HEK293 (cell line): ENCODE measurements around the gene MUS81.

ENCODE experiments used
- ATF2 ChIP-seq: fragments of 450-650 bp; formaldehyde crosslinking; IDR thresholded peaks from 2 replicates; pipeline ENCODE4 v1.5.1; 2016; ENCODE audit warnings: missing biosample characterization, missing genetic modification characterization, low read depth
- CTCF ChIP-seq: fragments of 450-650 bp; formaldehyde crosslinking; IDR thresholded peaks from 2 replicates; pipeline ENCODE4 v1.5.1; 2016; ENCODE audit warnings: missing biosample characterization, missing genetic modification characterization
- OVOL3 ChIP-seq: fragments of 450-650 bp; formaldehyde crosslinking; IDR thresholded peaks from 2 replicates; pipeline ENCODE4 v1.5.1; 2016; ENCODE audit warnings: missing biosample characterization, missing genetic modification characterization
- REST ChIP-seq: fragments of 450-650 bp; formaldehyde crosslinking; IDR thresholded peaks from 2 replicates; pipeline ENCODE4 v1.5.1; 2016; ENCODE audit warnings: missing biosample characterization, missing genetic modification characterization
- SP7 ChIP-seq: fragments of 450-650 bp; formaldehyde crosslinking; IDR thresholded peaks from 2 replicates; pipeline ENCODE4 v1.5.1; 2016; ENCODE audit warnings: missing biosample characterization, missing genetic modification characterization
- TCF7L2 ChIP-seq: IDR thresholded peaks from 2 replicates; pipeline ENCODE4 v1.6.1; 2011; ENCODE audit warnings: low read depth, mild to moderate bottlenecking, inconsistent platforms, low read length, moderate library complexity, borderline replicate concordance
- TSHZ1 ChIP-seq: fragments of 450-650 bp; formaldehyde crosslinking; IDR thresholded peaks from 2 replicates; pipeline ENCODE4 v1.5.1; 2016; ENCODE audit warnings: missing biosample characterization, missing genetic modification characterization, borderline replicate concordance
- ZBTB26 ChIP-seq: fragments of 450-650 bp; formaldehyde crosslinking; optimal IDR thresholded peaks from 2 replicates; pipeline ENCODE3; 2016; ENCODE audit warnings: missing biosample characterization, mild to moderate bottlenecking, missing genetic modification characterization
- ZNF140 ChIP-seq: fragments of 450-650 bp; formaldehyde crosslinking; IDR thresholded peaks from 2 replicates; pipeline ENCODE4 v1.5.1; 2016; ENCODE audit warnings: missing biosample characterization, missing genetic modification characterization
- ZNF23 ChIP-seq: fragments of 450-650 bp; formaldehyde crosslinking; IDR thresholded peaks from 2 replicates; pipeline ENCODE4 v1.5.1; 2016; ENCODE audit warnings: missing biosample characterization, missing genetic modification characterization, borderline replicate concordance
- ZNF561 ChIP-seq: fragments of 450-650 bp; IDR thresholded peaks from 2 replicates; pipeline ENCODE4 v1.5.1; 2018; ENCODE audit warnings: missing biosample characterization, missing genetic modification characterization, borderline replicate concordance
- ZNF76 ChIP-seq: fragments of 450-650 bp; formaldehyde crosslinking; IDR thresholded peaks from 2 replicates; pipeline ENCODE4; 2016; ENCODE audit warnings: low read depth, missing biosample characterization, missing genetic modification characterization, borderline replicate concordance
- ZNF768 ChIP-seq: fragments of 450-650 bp; formaldehyde crosslinking; IDR thresholded peaks from 2 replicates; pipeline ENCODE4 v1.5.1; 2018; ENCODE audit warnings: missing biosample characterization, mild to moderate bottlenecking, missing genetic modification characterization

- no peak for TF ChIP-seq ATF2 (tag by site-specific recombination)
- TF ChIP-seq CTCF (tag by site-specific recombination) = no peak
- TF ChIP-seq ZNF561 (tag by site-specific recombination) = no peak
- TF ChIP-seq OVOL3 (tag by site-specific recombination) = no peak
- no peak for TF ChIP-seq ZNF768 (tag by site-specific recombination)
- TF ChIP-seq ZNF140 (tag by site-specific recombination) = no peak
- TF ChIP-seq TSHZ1 (tag by site-specific recombination) = no peak
- TF ChIP-seq SP7 = no peak
- no peak for TF ChIP-seq ZBTB26
- TF ChIP-seq TCF7L2 = no peak
- no peak for TF ChIP-seq ZNF23 (tag by site-specific recombination)
- TF ChIP-seq ZNF76 (tag by site-specific recombination) = no peak
- no peak for TF ChIP-seq REST (tag by site-specific recombination)
Observed at GRCh38 chr11:65903715-65904114, 43.5 kb downstream of the MUS81 start.
